NCI-H146 (cell line): Measurements from ENCODE around the gene GNAO1.

Source experiments
- DNase-seq: peaks from one replicate; lab custom pipeline; 2025; lab: John Stamatoyannopoulos, UW

GNAO1 gene

DNA sequence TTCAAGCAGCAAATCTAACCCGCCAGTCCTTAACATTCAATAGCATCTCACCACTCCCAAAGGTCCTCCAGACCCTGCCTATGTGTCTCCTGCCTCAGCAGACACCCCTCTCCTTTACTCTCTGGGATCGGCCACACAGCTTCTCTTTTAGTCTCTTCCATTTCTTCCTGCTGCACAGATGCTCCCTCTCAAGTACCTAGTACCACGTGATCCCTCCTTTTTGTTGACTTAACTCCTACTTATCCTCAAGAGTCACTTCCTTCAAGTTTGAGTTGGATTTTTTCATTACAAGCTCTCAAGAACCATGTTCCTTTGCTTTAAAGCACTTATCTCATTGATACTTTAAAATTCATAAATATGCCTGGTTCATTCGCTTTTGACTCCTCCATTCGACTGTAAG is 209.2 kb downstream of the GNAO1 start:
- DNase-seq, result no peak

DNA sequence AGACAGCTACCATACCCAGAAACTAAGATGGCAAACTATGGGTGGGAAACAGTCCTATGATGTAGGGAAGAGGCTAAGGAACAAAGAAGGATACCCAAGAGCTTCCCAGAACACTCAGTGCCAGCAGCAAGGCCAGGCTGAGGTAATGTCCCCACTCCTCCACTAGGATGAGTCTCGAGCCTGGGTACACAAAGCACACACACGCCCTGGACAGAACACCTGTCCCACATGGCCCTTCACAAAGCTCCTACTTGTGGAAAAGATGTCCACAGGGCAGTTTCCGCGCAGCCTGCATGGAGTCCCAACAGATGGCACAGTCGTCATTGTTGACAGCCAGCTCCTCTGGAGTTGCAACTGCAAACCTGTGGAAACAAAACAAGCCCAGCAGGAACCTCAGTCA is 210.2 kb downstream of the GNAO1 start:
- DNase-seq, result peak; percentile 71

DNA sequence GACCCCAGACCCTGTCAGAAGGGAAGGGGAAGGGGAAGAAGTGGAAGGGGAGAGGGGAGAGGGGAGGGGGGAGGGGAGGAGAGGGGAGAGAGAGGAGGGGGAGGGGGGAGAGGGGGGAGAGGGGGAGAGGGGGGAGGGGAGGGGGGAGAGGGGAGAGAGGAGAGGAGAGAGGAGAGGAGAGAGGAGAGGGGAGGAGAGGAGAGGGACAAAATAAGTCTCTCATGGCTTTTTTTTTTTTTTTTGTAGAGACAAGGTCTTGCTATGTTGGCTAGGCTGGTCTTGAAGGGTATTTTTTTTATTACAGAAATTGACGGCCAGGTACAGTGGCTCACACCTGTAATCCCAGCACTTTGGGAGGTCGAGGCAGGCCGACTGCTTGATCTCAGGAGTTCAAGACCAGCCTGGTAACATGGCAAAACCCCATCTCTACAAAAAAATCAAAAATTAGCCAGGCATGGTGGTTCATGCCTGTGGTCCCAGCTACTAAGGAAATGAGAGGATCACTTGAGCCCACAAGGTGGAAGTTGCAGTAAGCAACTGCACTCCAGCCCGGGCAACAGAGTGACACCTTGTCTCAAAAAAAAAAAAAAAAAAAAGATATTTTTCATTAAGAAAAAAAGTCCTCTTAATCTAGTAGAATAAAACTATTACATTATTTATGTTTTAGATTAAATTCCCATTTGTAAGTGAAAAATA is 214.8 kb downstream of the GNAO1 start:
- DNase-seq, result no peak
